DOHH2 (cell line): ENCODE measurements around the gene RPTOR.

Experiments used
- H3F3A ChIP-seq: fragments of 200-600 bp; sonication (generic), shearing (Covaris generic); 2 replicates; pipeline ENCODE4 v1.6.0; 2016; ENCODE audit warnings: antibody characterized with exemption, mild to moderate bottlenecking; ENCODE audit not compliant: control insufficient read depth, insufficient read depth
- H3K27ac ChIP-seq: fragments of 200-600 bp; sonication (generic); 2 replicates; pipeline ENCODE4 v1.5.1; 2014; ENCODE audit warnings: low read depth, mild to moderate bottlenecking, low read length, moderate library complexity
- H3K27me3 ChIP-seq: fragments of 200-600 bp; sonication (generic); 2 replicates; pipeline ENCODE4 v1.6.1; 2014; ENCODE audit warnings: mild to moderate bottlenecking, low read length, mixed read lengths; ENCODE audit not compliant: control insufficient read depth
- H3K36me3 ChIP-seq: fragments of 200-600 bp; sonication (generic); 2 replicates; pipeline ENCODE4 v1.6.1; 2014; ENCODE audit warnings: mild to moderate bottlenecking, low read length, moderate library complexity, mixed read lengths; ENCODE audit not compliant: control insufficient read depth
- H3K4me1 ChIP-seq: fragments of 200-600 bp; sonication (generic); 2 replicates; pipeline ENCODE4 v1.6.1; 2014; ENCODE audit warnings: mild to moderate bottlenecking, low read length, mixed read lengths; ENCODE audit not compliant: control insufficient read depth
- H3K4me2 ChIP-seq: fragments of 200-600 bp; sonication (generic); 2 replicates; pipeline ENCODE4 v1.6.0; 2014; ENCODE audit warnings: mild to moderate bottlenecking, low read length, moderate library complexity
- H3K4me3 ChIP-seq: fragments of 200-600 bp; sonication (generic); 2 replicates; pipeline ENCODE4 v1.5.1; 2014; ENCODE audit warnings: mild to moderate bottlenecking, low read length, mixed read lengths
- H3K79me2 ChIP-seq: fragments of 200-600 bp; sonication (generic); 2 replicates; pipeline ENCODE4 v1.6.1; 2014; ENCODE audit warnings: mild to moderate bottlenecking, low read length, mixed read lengths; ENCODE audit not compliant: control insufficient read depth
- H3K9me2 ChIP-seq: fragments of 200-600 bp; sonication (generic); replicated peaks from 2 replicates; pipeline ENCODE4 v1.6.1; 2014; ENCODE audit warnings: mild to moderate bottlenecking, low read length, mixed read lengths; ENCODE audit not compliant: control insufficient read depth
- H3K9me3 ChIP-seq: fragments of 200-600 bp; sonication (generic); 2 replicates; pipeline ENCODE4 v1.6.1; 2014; ENCODE audit warnings: antibody characterized with exemption, low read length, mixed read lengths; ENCODE audit not compliant: control insufficient read depth, insufficient read depth
- H4K20me1 ChIP-seq: fragments of 200-600 bp; sonication (generic); 2 replicates; pipeline ENCODE4 v1.6.0; 2014; ENCODE audit warnings: low read depth, mild to moderate bottlenecking, antibody characterized with exemption, low read length, moderate library complexity; ENCODE audit not compliant: control insufficient read depth, insufficient read depth
- CTCF ChIP-seq: fragments of 200-600 bp; sonication (generic); IDR thresholded peaks from one replicate; pipeline ENCODE4 v1.5.1; 2014; ENCODE audit warnings: antibody characterized with exemption, mild to moderate bottlenecking, low read depth, low read length; ENCODE audit not compliant: poor library complexity, severe bottlenecking
- EZH2phosphoT487 ChIP-seq: fragments of 200-600 bp; sonication (generic); IDR thresholded peaks from 2 replicates; pipeline ENCODE4 v1.6.1; 2017; ENCODE audit warnings: borderline replicate concordance, mild to moderate bottlenecking, antibody characterized with exemption, low read length, moderate library complexity, mixed read lengths

The RPTOR gene

GRCh38 chr17:80830020-80830780, 285.6 kb downstream of the RPTOR start:
- Histone ChIP-seq H3K27me3 (no peaks in the 10 kb centered on the region), H3K9me2 (no peaks in the 10 kb centered on the region), H3K79me2 (no peaks in the 10 kb centered on the region), H3F3A (no peaks in the 10 kb centered on the region), H4K20me1 (no peaks in the 10 kb centered on the region), H3K4me2 (no peak overlapping the region), H3K4me3 (no peak overlapping the region), H3K9me3 (no peaks in the 10 kb centered on the region), H3K4me1 (peaks cover 25% of the 10 kb centered on the region), H3K36me3 (peaks cover 17% of the 10 kb centered on the region), H3K27ac (no peak overlapping the region)
- TF ChIP-seq EZH2phosphoT487: no peak
- no peak for TF ChIP-seq CTCF

- no peaks in the 10 kb centered on the region for H4K20me1 ChIP-seq
- H3K36me3 ChIP-seq: peaks cover 10% of the 10 kb centered on the region
- H3K4me2 ChIP-seq: no peak overlapping the region
- H3K9me2 ChIP-seq: no peaks in the 10 kb centered on the region
- TF ChIP-seq CTCF (no peak), EZH2phosphoT487 (no peak)
- H3K9me3 ChIP-seq: no peaks in the 10 kb centered on the region
- H3K4me3 ChIP-seq: no peak overlapping the region
- peaks cover 25% of the 10 kb centered on the region for H3K4me1 ChIP-seq
- no peaks in the 10 kb centered on the region for H3K27me3 ChIP-seq
- no peaks in the 10 kb centered on the region for H3F3A ChIP-seq
- no peak overlapping the region for H3K27ac ChIP-seq
- H3K79me2 ChIP-seq: no peaks in the 10 kb centered on the region
Observed at GRCh38 chr17:80831491-80831890, 286.9 kb downstream of the RPTOR start.

- H3K4me3 ChIP-seq: no peak overlapping the region
- peaks cover 5% of the 10 kb centered on the region; the same call in 1 of the 2 replicates for H3K36me3 ChIP-seq
- peaks cover 18% of the 10 kb centered on the region for H3K4me1 ChIP-seq
- TF ChIP-seq EZH2phosphoT487 (no peak), CTCF (no peak)
- no peaks in the 10 kb centered on the region for H4K20me1 ChIP-seq
- H3K27me3 ChIP-seq: no peaks in the 10 kb centered on the region
- H3K27ac ChIP-seq: no peak overlapping the region
- no peaks in the 10 kb centered on the region for H3K9me3 ChIP-seq
- no peak overlapping the region for H3K4me2 ChIP-seq
- H3K9me2 ChIP-seq: no peaks in the 10 kb centered on the region
- no peaks in the 10 kb centered on the region for H3K79me2 ChIP-seq
- no peaks in the 10 kb centered on the region for H3F3A ChIP-seq
Observed at GRCh38 chr17:80832266-80832676, 287.6 kb downstream of the RPTOR start.
